Adrenal gland (tissue), 5 donors: ENCODE data around the gene FGGY.

Experiments
- POLR2A ChIP-seq, 2 donors: fragments of 450-650 bp; IDR thresholded peaks; one replicate each; pipeline ENCODE4 v1.6.1; 2017; ENCODE audit warnings: antibody characterized with exemption in 2 of 2, mild to moderate bottlenecking in 2 of 2, moderate library complexity in 1 of 2
- TF ChIP-seq, protein P1 (sequence below), 6 experiments: fragments of 450-650 bp in 4 of 6; fragments of 200-600 bp in 2 of 6; sonication (generic) in 1 of 6; IDR thresholded peaks; 1 replicate in 5 of 6; 2 replicates in 1 of 6; pipeline versions ENCODE4 v1.5.1 to v1.8.0; 2016 to 2021; ENCODE audit warnings: antibody characterized with exemption in 6 of 6, mild to moderate bottlenecking in 2 of 6, moderate library complexity in 1 of 6
- donor health status: DM: no; HTN: no; CAD: no.

DNA sequence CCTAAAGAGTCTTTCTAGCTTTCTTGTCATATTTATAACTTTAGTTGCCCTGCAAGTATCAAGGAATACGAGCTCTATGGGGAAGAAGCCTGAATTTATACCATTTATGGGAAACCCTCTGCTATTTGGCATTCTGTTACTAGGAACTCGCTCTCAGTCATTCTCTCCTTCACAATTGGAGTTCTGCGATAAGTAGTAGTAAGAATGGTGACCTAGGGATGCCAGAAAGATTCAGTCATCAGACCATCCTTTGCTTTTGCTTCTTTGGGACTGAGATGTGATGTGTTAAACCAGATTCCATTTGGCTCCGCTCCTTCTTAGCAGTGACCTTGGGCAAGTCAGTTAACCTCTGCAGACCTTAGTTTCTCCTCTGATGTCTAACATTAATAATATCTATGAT, 256.5 kb downstream of the FGGY start:
- TF ChIP-seq, protein P1, sequence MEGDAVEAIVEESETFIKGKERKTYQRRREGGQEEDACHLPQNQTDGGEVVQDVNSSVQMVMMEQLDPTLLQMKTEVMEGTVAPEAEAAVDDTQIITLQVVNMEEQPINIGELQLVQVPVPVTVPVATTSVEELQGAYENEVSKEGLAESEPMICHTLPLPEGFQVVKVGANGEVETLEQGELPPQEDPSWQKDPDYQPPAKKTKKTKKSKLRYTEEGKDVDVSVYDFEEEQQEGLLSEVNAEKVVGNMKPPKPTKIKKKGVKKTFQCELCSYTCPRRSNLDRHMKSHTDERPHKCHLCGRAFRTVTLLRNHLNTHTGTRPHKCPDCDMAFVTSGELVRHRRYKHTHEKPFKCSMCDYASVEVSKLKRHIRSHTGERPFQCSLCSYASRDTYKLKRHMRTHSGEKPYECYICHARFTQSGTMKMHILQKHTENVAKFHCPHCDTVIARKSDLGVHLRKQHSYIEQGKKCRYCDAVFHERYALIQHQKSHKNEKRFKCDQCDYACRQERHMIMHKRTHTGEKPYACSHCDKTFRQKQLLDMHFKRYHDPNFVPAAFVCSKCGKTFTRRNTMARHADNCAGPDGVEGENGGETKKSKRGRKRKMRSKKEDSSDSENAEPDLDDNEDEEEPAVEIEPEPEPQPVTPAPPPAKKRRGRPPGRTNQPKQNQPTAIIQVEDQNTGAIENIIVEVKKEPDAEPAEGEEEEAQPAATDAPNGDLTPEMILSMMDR (IDR thresholded peaks at IDR 0.05): no peak
- no peak for TF ChIP-seq POLR2A (IDR thresholded peaks at IDR 0.05)
